ENCODE measurements around the gene TRPV6. TPM values are rescaled to one million over a fixed set of nuclear protein-coding genes. Genes with fewer than 3 reads are reported as not detected.

The TRPV6 gene
- total and polyA plus RNA-seq, 12 donors: under 0.01 to 0.10 (median 0.06) TPM; not detected in 8

DNA sequence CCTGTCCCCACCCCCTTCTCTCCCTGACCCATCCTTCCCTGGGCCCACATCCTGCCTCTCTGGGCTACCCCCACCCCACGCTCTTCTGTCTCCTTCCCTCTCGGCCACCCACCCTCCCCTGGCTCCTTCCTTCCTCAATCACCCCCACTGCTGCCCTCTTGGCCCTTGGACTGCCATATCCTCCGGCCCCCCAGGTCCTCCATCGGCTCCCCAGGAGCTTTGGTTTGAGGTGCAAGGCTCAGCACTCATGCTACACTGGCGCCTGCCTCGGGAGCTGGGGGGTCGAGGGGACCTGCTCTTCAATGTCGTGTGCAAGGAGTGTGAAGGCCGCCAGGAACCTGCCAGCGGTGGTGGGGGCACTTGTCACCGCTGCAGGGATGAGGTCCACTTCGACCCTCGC lies 19.8 kb downstream of the TRPV6 start:
- no peak overlapping the region for H3K27ac ChIP-seq
- intact Hi-C loops (cut with DNase I): no loop called here
- no peaks in the 10 kb centered on the region for H3K9me3 ChIP-seq (replicated peaks in 1 of 3)
- no peak for DNase-seq
- no peaks in the 10 kb centered on the region for H3K36me3 ChIP-seq (replicated peaks in 1 of 2)
- no peaks in the 10 kb centered on the region for H3K27me3 ChIP-seq
- H3K4me3 ChIP-seq: no peak overlapping the region
- WGBS, 4 donors: 29 to 47% (median 37%) methylated on average over 3 to 13 of the region's 13 CpGs
- H3K4me1 ChIP-seq (replicated peaks in 1 of 2): no peaks in the 10 kb centered on the region
- no peak for TF ChIP-seq POLR2A (IDR thresholded peaks at IDR 0.05)
- TF ChIP-seq, protein P1, sequence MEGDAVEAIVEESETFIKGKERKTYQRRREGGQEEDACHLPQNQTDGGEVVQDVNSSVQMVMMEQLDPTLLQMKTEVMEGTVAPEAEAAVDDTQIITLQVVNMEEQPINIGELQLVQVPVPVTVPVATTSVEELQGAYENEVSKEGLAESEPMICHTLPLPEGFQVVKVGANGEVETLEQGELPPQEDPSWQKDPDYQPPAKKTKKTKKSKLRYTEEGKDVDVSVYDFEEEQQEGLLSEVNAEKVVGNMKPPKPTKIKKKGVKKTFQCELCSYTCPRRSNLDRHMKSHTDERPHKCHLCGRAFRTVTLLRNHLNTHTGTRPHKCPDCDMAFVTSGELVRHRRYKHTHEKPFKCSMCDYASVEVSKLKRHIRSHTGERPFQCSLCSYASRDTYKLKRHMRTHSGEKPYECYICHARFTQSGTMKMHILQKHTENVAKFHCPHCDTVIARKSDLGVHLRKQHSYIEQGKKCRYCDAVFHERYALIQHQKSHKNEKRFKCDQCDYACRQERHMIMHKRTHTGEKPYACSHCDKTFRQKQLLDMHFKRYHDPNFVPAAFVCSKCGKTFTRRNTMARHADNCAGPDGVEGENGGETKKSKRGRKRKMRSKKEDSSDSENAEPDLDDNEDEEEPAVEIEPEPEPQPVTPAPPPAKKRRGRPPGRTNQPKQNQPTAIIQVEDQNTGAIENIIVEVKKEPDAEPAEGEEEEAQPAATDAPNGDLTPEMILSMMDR (IDR thresholded peaks at IDR 0.05): no peak

DNA sequence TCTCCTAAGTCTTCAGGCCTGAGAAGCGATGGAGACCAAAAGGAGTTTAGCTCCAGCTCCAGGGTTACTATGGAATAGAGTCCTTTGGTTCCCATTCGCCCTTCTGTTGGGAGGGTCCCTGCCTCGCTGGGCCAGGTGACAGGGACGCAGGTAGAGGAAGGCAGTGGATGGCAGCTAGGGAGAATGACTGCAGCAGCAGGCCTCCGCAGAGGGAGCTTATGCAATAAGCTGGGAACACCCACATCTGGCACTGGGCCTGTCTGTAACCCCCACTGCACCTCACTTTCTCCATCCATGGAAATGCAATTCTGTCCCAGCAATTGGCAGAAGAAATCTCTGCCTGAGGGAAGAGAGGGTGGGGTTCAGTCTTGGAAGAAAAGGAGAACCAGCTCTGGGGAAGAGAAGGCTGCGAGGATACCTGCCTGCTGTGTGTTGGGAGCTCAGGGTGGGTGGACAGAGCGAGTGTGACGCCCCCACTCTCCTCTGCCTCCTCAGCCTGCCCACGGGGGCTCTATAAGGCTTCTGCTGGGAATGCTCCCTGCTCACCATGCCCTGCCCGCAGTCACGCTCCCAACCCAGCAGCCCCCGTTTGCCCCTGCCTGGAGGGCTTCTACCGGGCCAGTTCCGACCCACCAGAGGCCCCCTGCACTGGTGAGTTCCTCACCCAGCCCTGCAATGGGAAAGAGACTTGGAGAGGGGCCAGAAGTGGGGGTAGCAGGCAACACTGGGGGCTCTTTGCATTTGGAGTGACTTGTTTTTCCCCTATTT lies 20.4 kb downstream of the TRPV6 start:
- 62 to 74% (median 69%) methylated on average over 13 to 14 of the region's 14 CpGs for WGBS, 4 donors
- intact Hi-C loops (cut with DNase I): no loop called here
- TF ChIP-seq POLR2A (IDR thresholded peaks at IDR 0.05): no peak
- TF ChIP-seq, protein P1 (IDR thresholded peaks at IDR 0.05): no peak

DNA sequence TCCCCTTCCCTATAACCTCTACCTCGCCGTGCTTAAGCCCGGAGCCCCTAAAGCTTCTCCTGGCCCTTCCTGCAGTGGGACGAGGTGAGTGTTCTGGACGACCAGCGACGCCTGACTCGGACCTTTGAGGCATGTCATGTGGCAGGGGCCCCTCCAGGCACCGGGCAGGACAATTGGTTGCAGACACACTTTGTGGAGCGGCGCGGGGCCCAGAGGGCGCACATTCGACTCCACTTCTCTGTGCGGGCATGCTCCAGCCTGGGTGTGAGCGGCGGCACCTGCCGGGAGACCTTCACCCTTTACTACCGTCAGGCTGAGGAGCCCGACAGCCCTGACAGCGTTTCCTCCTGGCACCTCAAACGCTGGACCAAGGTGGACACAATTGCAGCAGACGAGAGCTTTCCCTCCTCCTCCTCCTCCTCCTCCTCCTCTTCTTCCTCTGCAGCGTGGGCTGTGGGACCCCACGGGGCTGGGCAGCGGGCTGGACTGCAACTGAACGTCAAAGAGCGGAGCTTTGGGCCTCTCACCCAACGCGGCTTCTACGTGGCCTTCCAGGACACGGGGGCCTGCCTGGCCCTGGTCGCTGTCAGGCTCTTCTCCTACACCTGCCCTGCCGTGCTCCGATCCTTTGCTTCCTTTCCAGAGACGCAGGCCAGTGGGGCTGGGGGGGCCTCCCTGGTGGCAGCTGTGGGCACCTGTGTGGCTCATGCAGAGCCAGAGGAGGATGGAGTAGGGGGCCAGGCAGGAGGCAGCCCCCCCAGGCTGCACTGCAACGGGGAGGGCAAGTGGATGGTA lies 21.5 kb downstream of the TRPV6 start:
- WGBS, 4 donors: 81 to 84% (median 84%) methylated on average over 24 to 37 of the region's 37 CpGs
- Histone ChIP-seq H3K9me3 (replicated peaks in 1 of 3) (no peaks in the 10 kb centered on the region), H3K27ac (no peak overlapping the region), H3K36me3 (replicated peaks in 1 of 2) (no peaks in the 10 kb centered on the region), H3K4me3 (no peak overlapping the region), H3K27me3 (no peaks in the 10 kb centered on the region), H3K4me1 (replicated peaks in 1 of 2) (no peaks in the 10 kb centered on the region)
- TF ChIP-seq, protein P1 (IDR thresholded peaks at IDR 0.05): no peak
- no peak for TF ChIP-seq POLR2A (IDR thresholded peaks at IDR 0.05)
- intact Hi-C loops (cut with DNase I): no loop called here
- no peak for DNase-seq

More for the DNA sequence above, 20.4 kb downstream of the TRPV6 start:
- H3K27me3 ChIP-seq: no peaks in the 10 kb centered on the region
- H3K4me3 ChIP-seq: no peak overlapping the region
- no peak overlapping the region for H3K27ac ChIP-seq
- H3K36me3 ChIP-seq (replicated peaks in 1 of 2): no peaks in the 10 kb centered on the region
- H3K4me1 ChIP-seq (replicated peaks in 1 of 2): no peaks in the 10 kb centered on the region
- H3K9me3 ChIP-seq (replicated peaks in 1 of 3): no peaks in the 10 kb centered on the region
- no peak for DNase-seq

DNA sequence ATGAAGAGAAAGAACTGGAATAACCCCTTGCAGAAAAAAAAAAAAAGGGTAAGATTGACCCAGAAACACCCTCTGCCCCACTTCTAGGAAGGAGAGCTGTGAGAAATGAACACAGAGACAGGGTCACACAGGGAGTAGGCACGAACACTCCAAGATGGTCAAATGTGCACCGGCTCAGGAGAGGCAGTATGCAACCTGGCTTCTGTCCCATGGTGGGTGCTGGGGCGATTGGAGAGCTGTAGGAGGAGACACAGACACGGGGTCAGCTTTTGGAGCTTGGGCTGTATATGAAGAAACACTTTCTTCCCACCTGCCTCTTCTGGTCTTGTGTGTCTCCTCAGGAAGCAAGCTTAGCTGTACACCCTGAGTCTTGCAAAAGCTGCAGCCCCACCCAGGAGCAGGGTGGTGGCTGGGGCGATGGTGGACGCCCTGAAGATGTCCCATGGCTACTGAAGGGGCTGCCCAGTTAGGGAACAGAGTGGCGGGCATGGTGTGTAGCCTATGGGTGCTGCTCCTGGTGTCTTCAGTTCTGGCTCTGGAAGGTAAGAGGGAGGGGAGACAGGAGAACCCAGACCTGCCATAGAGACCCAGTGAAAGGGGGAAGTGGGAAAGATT lies 22.7 kb downstream of the TRPV6 start:
- no peak for TF ChIP-seq POLR2A (IDR thresholded peaks at IDR 0.05)
- TF ChIP-seq, protein P1 (IDR thresholded peaks at IDR 0.05): no peak
- H3K4me3 ChIP-seq: no peak overlapping the region
- no peaks in the 10 kb centered on the region for H3K27me3 ChIP-seq
- intact Hi-C loops (cut with DNase I): no loop called here
- no peaks in the 10 kb centered on the region for H3K4me1 ChIP-seq (replicated peaks in 1 of 2)
- no peaks in the 10 kb centered on the region for H3K36me3 ChIP-seq (replicated peaks in 1 of 2)
- WGBS, 4 donors: 65 to 84% (median 78%) methylated on average over 7 of the region's 7 CpGs
- H3K9me3 ChIP-seq (replicated peaks in 1 of 3): no peaks in the 10 kb centered on the region
- no peak for DNase-seq
- no peak overlapping the region for H3K27ac ChIP-seq
